HG02571 (cell line): ENCODE measurements around the gene RINT1.
"Not testable (repeated sequence)": the region's sequence is repeated elsewhere in the genome, so short reads cannot be mapped to it uniquely, and the experiment has no call there.

Source experiments
- ATAC-seq: cut with Tn5 transposase; IDR thresholded peaks from one replicate; pipeline ENCODE4 v1.9.1; 2021; ENCODE audit warnings: mild to moderate bottlenecking, moderate library complexity; ENCODE audit not compliant: unreplicated experiment

Gene RINT1

DNA sequence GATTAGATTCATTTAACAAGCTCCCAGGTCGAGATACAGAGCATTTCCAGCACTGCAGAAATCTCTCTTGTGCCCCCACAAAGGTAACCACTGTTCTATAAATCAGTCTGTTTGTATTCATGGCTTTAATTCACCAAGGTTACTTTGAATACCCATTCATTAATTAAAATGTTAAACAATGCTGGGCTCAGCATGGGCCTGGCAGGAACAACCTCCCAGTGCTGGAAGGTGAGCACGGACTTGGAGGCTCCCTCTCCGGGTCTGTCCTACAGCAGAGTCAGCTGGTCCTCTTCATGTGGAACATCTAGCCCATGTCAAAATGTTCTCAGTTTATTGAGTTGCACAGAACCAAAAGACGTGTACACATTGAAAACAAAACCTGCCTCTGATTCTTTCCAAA is 64.9 kb downstream of the RINT1 start:
- no peak for ATAC-seq

DNA sequence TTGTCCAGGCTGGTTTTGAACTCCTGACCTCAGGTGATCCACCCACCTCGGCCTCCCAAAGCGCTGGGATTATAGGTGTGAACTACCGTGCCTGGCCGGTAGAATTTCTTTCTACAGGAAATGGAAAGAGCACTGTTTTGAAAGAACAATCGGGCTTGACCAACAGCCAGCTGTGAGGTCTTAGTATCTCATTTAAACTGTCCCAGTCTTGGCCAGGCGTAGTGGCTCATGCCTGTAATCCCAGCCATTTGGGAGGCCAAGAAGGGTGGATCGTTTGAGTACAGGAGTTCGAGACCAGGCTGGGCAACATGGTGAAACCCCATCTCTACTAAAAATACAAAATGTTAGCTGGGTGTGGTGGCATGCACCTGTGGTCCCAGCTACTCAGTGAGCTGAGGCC is 67.1 kb downstream of the RINT1 start:
- not testable (repeated sequence) for ATAC-seq

DNA sequence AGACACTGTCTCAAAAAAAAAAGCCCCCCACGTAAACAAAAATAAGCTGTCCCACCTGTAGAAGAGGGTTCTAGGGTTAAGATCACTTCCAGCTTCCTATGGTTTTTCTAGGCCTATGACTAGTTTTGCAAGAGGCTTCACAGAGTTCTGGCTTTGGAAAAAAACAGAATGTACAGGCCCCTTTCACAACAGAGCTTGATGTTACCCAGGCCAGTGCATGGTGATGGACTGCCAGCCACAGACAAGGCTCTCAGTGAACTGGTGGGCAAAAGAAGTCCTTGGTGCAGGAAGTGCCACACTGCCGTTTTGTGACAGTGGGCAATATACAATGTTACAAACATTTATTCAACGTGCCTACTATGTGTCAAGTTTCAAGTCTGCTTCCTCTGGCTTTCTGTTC is 67.5 kb downstream of the RINT1 start:
- ATAC-seq, result no peak

DNA sequence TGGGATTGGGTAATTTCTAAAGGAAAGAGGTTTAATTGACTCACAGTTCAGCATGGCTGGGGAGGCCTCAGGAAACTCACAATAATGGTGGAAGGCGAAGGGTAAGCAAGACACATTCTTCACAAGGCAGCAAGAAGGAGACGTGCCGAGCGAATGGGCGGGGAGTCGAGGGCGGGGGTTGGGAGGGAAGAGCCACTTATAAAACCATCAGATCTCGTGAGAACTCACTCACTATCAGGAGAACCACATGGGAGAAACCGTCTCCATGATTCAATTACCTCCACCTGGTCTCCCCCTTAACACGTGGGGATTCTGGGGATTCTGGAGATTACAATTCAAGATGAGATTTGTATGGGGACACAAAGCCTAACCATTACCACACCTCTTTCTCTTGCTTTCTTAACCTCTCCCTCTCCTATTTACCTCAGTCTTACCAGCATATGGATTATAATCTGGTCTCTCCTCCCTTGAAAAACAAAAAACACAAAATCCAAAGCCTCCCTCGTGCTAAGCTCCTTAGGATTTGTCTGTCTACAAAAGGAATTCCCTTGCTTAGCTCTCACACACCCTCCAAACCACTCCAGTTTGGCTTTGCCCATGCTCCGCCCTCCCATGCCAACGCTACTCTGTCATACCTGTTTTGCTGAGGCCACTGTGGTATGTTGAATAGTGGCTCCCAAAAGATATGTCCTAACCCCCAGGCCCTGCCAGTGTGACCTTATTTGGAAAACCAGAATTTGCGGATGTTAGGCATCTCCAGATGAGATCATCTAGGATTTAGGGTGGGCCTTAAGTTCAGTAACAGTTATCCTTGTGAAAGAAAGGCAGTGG is 68.9 kb downstream of the RINT1 start:
- ATAC-seq, result no peak

DNA sequence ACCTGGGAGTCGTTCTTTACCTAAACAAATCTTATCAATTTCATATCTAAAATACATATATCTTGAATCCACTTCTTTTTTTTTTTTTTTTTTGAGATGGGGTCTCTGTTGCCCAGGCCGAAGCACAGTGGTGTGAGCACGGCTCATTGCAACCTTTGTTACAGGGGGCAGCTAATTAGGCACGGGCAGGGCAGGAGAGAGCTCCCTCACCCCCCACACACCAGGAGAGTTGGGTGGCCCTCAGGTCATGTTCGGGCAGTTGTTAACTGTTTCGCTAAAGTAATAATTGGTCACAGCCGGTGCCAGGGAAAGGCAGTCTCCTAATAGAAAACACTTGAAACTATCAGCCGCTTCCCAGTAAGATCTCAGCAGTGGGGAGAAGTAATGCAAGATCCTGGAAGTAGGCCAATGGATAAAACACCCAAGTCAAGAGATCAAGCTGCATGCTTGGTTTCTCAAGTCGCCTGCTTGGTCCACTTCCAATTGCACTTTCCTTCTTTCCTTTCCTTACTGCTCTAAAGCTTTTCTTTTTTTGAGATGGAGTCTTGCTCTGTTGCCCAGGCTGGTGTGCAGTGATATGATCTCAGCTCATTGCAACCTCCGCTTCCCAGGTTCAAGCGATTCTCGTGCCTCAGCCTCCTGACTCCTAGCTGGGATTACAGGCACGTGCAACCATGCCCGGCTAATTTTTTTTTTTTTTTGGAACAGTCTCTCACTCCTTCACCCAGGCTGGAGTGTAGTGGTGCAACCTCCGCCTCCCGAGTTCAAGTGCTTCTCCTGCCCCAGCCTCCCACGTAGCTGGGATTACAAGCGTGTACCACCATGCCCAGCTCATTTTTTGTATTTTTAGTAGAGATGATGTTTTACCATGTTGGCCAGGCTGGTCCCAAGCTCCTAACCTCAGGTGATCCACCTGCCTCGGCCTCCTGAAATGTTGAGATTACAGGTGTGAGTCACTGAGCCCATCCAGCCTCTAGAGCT is 70.6 kb downstream of the RINT1 start:
- ATAC-seq, result no peak

DNA sequence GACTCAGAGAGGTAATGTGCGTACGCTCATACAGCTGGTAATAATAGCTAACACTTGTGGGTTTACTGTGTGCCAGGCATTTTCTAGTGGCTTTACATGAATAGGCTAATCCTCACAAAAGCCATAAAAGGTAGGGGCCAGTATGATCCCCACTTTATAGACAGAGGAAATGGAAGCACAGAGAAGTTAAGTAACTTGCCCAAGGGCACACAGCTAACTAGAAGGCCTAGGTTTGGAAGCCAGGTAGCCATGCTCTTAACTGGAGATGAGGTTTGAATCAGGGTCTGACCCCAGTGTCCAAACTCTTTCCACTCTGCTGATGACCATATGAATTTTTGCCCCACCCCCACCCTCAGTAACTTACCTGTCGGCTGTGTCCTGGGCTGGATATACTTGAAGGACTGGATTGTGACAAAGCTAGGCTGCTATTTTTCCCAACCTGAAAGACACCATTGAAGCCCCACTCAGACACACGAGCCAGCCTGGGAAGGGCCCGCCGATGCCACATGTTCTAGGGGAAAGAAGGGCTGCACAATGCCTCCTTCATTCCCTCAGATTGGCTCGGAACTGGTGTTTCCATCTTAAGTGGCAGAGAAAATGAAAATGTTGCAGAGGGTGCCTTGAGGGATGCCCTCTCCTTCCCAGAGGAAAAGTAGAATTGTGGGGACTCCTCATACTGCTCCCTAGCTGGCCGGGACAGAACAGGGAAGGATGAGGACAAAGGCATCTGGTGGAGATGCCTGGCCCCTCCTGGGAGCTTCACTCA is 78.3 kb downstream of the RINT1 start:
- ATAC-seq, result no peak

DNA sequence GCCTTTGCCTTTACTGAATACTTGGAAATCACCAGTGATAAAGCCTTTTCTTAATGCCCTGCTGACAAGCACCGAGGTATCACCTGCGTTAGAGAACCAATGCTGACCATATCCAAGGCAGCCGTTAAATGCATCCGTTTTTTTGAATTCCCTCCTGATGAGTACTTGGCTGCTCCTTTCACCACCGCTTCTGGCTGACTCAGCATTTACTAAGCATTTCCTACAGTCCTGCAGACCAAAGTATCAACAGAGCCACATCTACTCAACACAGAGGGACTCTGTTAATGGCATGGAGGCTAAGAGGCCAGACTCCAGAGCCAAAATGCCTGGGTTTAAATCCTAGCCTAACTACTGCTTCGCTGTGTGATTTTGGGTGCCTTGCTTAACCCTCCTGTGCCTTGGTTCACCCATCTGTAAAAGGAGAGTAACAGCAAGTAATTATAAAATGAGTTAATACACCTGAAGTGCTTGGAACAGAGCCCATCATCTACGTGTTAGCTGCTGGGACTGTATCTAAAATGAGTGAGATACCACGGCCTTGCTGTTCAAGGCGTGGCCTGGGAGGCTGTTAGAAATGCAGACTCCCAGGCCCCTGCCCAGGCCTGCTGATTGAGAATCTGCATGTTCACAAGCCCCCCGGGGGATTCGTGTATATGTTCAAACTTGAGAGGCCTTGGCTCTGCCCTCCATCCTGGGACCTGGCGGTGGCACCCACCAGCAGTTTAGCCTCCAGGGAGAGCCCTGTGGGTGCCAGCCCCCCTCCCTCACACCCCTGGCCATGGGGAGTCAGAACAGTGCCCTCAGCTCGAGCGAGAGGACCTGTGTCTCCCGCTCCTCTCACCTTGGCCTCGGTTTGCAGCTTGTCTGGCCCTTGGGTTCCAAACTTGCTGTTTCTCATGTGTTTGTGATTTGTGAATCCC is 80.1 kb downstream of the RINT1 start:
- no peak for ATAC-seq

DNA sequence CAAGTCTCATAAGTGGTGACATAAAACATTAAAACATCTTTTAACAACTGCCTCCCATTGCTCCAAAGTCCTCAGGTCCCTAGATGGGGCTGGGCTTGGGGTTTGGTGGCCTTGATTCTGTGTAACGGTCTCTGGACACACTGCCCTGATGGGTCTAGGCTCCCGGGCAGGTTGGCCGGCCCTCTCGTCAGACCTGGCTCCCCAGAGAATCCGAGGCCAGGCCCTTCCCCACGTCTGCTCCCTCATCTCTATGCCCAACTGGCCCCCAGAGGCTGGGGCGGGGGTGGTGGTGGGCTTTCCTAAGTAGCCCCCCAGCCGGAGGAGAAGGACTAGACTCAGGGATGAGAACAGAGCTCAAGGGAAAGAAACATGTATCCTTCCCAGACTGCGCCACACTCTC is 80.8 kb downstream of the RINT1 start:
- ATAC-seq, result no peak

DNA sequence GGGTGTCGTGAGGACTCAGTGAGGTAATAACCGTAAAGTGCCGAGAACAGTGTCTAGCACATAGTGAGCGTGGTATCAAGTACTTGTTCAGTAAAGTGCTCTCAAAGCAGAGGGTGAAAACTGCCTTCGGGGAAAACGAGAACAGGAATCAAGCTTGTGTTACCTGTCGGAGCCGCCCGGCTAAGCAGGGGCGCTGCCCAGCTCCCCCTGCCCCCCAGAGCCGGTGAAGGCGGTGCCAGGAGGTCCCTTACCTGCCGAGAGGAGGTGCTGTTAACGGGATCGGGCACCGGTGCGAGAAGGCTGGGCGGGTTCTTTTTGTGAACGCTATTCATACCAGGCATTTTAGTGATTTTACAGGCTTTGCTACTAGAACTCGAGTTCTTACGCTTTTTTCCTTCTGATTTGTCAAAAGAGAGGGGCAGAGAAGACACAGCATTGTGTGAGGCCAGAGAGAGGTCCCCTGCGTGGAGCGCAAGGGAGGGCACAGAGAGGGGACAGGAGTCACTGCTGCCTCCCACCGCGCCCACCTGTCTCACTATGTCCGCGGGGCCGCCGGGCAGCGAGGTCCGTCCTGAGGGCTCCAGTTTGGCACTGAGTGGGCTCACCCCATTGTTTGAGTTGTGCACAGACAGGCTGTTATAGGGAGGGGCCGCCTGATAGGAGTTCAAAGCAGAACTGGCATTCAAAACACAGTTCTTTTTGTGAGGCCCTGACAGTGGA is 81.8 kb downstream of the RINT1 start:
- ATAC-seq, result no peak

DNA sequence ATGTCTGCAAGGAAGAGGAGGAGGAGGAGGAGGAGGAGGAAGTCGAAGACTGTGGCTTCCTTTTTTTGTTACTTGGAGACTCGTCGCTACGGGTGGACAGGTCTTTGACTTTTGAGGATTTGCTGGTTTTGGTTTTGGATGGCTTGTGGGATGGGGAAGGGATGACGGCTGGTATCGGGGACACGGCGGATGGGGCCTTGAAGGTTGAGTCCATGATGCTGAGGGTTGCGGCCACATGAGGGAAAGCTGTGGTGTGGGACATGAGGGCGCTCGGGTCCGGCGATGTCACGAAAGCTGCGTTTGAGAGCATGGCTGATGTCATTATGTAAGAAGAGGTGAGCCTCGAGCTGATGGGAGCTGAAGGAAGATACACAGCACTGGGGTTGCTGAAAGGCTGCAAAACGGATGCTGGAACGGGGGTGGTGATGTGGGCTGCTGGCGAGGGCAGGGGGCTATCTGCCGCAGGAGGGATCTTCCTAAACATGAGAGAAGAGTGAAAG is 82.4 kb downstream of the RINT1 start:
- no peak for ATAC-seq
